ENCODE data around the gene MRFAP1L1. TPM values are rescaled to one million over a fixed set of nuclear protein-coding genes. Genes with fewer than 3 reads are reported as not detected.

Gene MRFAP1L1
- total and polyA plus RNA-seq, 2 donors (not counting 3 experiments of a cell fraction or from before 2014, with no cell fraction given) = 28.7 to 42.0 TPM

DNA sequence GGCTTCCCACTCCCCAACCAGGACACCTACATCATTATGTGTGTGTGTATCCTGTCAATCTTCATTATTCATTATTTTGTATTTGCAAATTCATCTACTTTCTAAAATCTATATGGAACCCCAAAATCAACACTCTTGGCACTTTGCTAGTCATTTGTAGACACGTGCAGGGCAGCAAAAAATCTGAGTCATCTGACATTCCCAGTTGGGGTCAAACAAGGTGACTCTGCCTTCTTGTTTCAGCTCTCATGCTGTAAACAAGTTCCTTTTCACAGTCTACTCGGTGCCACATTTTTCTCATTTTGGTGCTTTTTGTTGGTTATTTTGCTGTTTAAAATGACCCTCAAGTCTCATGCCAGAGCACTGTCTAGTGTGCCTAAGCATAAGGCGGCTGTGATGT, 5.9 kb downstream of the MRFAP1L1 start:
- Histone ChIP-seq H3K79me2 (ENCODE audit: control insufficient read depth, insufficient read depth, low read length) (peaks cover 40% of the 10 kb centered on the region), H3K9ac (replicated peaks; ENCODE audit: extremely low read depth, insufficient read depth, low read length) (no peak overlapping the region), H3K4me2 (ENCODE audit: insufficient read depth, low read length) (no peak overlapping the region), H4K20me1 (replicated peaks; ENCODE audit: control insufficient read depth, extremely low read depth, insufficient read depth, low read length) (no peaks in the 10 kb centered on the region), H3K4me3 (replicated peaks in 1 of 3; ENCODE audit: insufficient read depth in 1 of 3, low read depth in 1 of 3, low read length in 3 of 3) (no peak overlapping the region), H3K27ac (ENCODE audit: insufficient read depth, low read depth, low read length) (no peak overlapping the region), H3K4me1 (ENCODE audit: control insufficient read depth, extremely low read depth, insufficient read depth, low read length) (peaks cover 10% of the 10 kb centered on the region), H3K36me3 (ENCODE audit: control insufficient read depth in 2 of 2, extremely low read depth in 1 of 2, insufficient read depth in 2 of 2, low read length in 2 of 2) (peaks cover 0 to 4% of the 10 kb centered on the region in 2 experiments), H2AFZ (ENCODE audit: low read depth, low read length) (no peak overlapping the region), H3K9me1 (replicated peaks; ENCODE audit: control insufficient read depth, extremely low read depth, insufficient read depth, low read length) (no peaks in the 10 kb centered on the region), H3K27me3 (ENCODE audit: control insufficient read depth in 2 of 2, insufficient read depth in 2 of 2, low read length in 2 of 2) (no peaks in the 10 kb centered on the region), H3K9me3 (replicated peaks; ENCODE audit: control insufficient read depth, insufficient read depth, low read length) (no peaks in the 10 kb centered on the region)
- peak; percentile 27 for DNase-seq (ENCODE audit: low read depth, low spot score)
- no TSS peak for BruUV-seq (replicated peaks)
- dilution Hi-C loops (cut with MboI; ENCODE audit: extremely low pct_ligation_motif_present, low sequenced_read_pairs) = no loop called here
- TF ChIP-seq MYC (IDR thresholded peaks at IDR 0.05; ENCODE audit: low read depth, low read length) (no peak), POLR2A (IDR thresholded peaks at IDR 0.05; ENCODE audit: low read depth, low read length) (no peak), EZH2 (IDR thresholded peaks at IDR 0.05; ENCODE audit: borderline replicate concordance, low read depth, low read length, severe bottlenecking) (no peak), JUN (IDR thresholded peaks at IDR 0.05; ENCODE audit: borderline replicate concordance, insufficient read depth, insufficient read length, low read depth) (no peak), POLR2AphosphoS5 (IDR thresholded peaks at IDR 0.05; ENCODE audit: insufficient read depth, low read depth, low read length) (no peak), FOS (IDR thresholded peaks at IDR 0.05; ENCODE audit: borderline replicate concordance, insufficient read depth, low read length) (no peak), GATA2 (IDR thresholded peaks at IDR 0.05; ENCODE audit: insufficient read depth, insufficient read length, low read depth, low read length) (no peak)
- TF ChIP-seq, protein P1, sequence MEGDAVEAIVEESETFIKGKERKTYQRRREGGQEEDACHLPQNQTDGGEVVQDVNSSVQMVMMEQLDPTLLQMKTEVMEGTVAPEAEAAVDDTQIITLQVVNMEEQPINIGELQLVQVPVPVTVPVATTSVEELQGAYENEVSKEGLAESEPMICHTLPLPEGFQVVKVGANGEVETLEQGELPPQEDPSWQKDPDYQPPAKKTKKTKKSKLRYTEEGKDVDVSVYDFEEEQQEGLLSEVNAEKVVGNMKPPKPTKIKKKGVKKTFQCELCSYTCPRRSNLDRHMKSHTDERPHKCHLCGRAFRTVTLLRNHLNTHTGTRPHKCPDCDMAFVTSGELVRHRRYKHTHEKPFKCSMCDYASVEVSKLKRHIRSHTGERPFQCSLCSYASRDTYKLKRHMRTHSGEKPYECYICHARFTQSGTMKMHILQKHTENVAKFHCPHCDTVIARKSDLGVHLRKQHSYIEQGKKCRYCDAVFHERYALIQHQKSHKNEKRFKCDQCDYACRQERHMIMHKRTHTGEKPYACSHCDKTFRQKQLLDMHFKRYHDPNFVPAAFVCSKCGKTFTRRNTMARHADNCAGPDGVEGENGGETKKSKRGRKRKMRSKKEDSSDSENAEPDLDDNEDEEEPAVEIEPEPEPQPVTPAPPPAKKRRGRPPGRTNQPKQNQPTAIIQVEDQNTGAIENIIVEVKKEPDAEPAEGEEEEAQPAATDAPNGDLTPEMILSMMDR (IDR thresholded peaks at IDR 0.05; ENCODE audit: extremely low read depth in 1 of 2, insufficient read depth in 1 of 2, low read depth in 1 of 2, low read length in 2 of 2) = no peak
- TF ChIP-seq, protein P2, sequence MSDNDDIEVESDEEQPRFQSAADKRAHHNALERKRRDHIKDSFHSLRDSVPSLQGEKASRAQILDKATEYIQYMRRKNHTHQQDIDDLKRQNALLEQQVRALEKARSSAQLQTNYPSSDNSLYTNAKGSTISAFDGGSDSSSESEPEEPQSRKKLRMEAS (IDR thresholded peaks at IDR 0.05; ENCODE audit: insufficient read depth, insufficient read length) = no peak
- intact Hi-C loops (cut with micrococcal nuclease) = no loop called here
- ChIA-PET CTCF (interaction anchor here (0.7 to 1.2 kb wide), 2 partner anchors 13 to 16 kb away, joined by 3 to 4 read pairs; no protein-coding TSS in a partner anchor), POLR2A (no interaction called here)
- FAIRE-seq = no peak

All from endothelial cell of umbilical vein (primary cell).